Adipocyte (in vitro differentiated cells): ENCODE results near the gene MCM3.

Experiments
- DNase-seq: peaks from one replicate; pipeline ENCODE4 v3.0.0-alpha.2; 2015; ENCODE audit warnings: low read depth
- H3K27me3 ChIP-seq: replicated peaks from 2 replicates; pipeline ENCODE4 v1.7.0; 2013; ENCODE audit warnings: mild to moderate bottlenecking, low read length, moderate library complexity; ENCODE audit not compliant: control insufficient read depth, insufficient read depth
- H3K36me3 ChIP-seq: 2 replicates; pipeline ENCODE4 v1.7.0; 2013; ENCODE audit warnings: low read length, mild to moderate bottlenecking, moderate library complexity; ENCODE audit not compliant: control insufficient read depth, insufficient read depth, severe bottlenecking
- H3K4me1 ChIP-seq: 2 replicates; pipeline ENCODE4 v1.7.0; 2013; ENCODE audit warnings: mild to moderate bottlenecking, low read length, moderate library complexity; ENCODE audit not compliant: control insufficient read depth, insufficient read depth
- H3K4me3 ChIP-seq: 2 replicates; pipeline ENCODE4 v1.7.0; 2013; ENCODE audit warnings: mild to moderate bottlenecking, low read length, moderate library complexity
- H3K9ac ChIP-seq: 2 replicates; pipeline ENCODE4 v1.7.0; 2013; ENCODE audit warnings: mild to moderate bottlenecking, low read length, moderate library complexity
- H3K9me3 ChIP-seq: 2 replicates; pipeline ENCODE4 v1.7.0; 2013; ENCODE audit warnings: mild to moderate bottlenecking, low read length, moderate library complexity; ENCODE audit not compliant: control insufficient read depth

The MCM3 gene

DNA sequence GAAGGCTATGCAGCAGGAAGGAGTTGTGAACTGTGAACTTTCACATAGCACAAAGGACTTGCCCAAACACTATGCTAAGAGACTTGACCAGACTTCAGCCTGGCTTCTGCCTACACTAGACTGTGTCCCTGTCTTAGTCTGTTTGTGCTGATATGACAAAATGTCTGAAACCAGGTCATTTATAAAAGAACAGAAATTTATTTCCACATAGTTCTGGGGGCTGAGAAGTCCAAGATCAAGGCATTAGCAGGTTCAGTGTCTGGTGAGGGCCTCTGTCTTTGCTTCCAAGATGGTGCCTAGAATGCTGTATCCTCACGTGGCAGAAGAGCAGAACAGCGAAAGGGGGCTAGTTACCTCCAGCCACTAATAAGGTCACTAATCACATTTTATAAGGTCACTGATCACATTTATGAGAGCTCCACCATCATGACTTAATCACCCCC is 16.0 kb upstream of the MCM3 start:
- H3K9me3 ChIP-seq = no peaks in the 10 kb centered on the region
- H3K4me1 ChIP-seq = no peaks in the 10 kb centered on the region
- H3K4me3 ChIP-seq = no peak overlapping the region
- H3K27me3 ChIP-seq = no peaks in the 10 kb centered on the region
- H3K36me3 ChIP-seq = no peaks in the 10 kb centered on the region
- DNase-seq = no peak
- no peak overlapping the region for H3K9ac ChIP-seq

- DNase-seq = no peak
- H3K9me3 ChIP-seq = no peaks in the 10 kb centered on the region
- no peak overlapping the region for H3K9ac ChIP-seq
- H3K4me1 ChIP-seq = no peaks in the 10 kb centered on the region
- H3K4me3 ChIP-seq = no peak overlapping the region
- H3K27me3 ChIP-seq = no peaks in the 10 kb centered on the region
- H3K36me3 ChIP-seq = no peaks in the 10 kb centered on the region
These were observed 15.1 kb upstream of the MCM3 start for GRCh38 chr6:52299653-52300052.

DNA sequence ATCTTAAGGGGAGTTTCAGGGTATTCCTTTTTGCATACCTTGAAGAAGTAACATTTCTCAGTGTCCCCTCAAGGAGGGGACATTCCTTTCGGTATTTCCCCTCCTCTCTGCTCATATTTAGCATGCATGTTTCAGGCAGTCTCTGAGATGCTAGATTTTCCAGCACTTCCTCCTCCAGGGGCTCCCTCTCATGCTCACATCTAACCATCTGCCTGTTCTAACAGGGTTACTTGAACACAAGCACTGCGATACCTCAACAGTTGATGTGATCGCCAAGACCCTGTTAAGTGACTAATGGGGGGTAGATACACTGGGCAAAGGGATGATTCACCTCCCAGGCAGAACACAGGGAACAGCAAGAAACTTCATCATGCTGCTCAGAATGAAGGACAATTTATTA is 12.9 kb upstream of the MCM3 start:
- no peak for DNase-seq
- Histone ChIP-seq H3K4me3 (no peak overlapping the region), H3K27me3 (no peaks in the 10 kb centered on the region), H3K9ac (no peak overlapping the region), H3K4me1 (no peaks in the 10 kb centered on the region), H3K9me3 (no peaks in the 10 kb centered on the region), H3K36me3 (no peaks in the 10 kb centered on the region)

- DNase-seq = no peak
- Histone ChIP-seq H3K4me3 (no peak overlapping the region), H3K27me3 (no peaks in the 10 kb centered on the region), H3K9ac (no peak overlapping the region), H3K9me3 (no peaks in the 10 kb centered on the region), H3K36me3 (no peaks in the 10 kb centered on the region), H3K4me1 (no peaks in the 10 kb centered on the region)
These were observed 8.5 kb upstream of the MCM3 start for GRCh38 chr6:52293067-52293466.

- H3K36me3 ChIP-seq = no peaks in the 10 kb centered on the region
These were observed 4.3 kb upstream of the MCM3 start for GRCh38 chr6:52288841-52289240.

DNA sequence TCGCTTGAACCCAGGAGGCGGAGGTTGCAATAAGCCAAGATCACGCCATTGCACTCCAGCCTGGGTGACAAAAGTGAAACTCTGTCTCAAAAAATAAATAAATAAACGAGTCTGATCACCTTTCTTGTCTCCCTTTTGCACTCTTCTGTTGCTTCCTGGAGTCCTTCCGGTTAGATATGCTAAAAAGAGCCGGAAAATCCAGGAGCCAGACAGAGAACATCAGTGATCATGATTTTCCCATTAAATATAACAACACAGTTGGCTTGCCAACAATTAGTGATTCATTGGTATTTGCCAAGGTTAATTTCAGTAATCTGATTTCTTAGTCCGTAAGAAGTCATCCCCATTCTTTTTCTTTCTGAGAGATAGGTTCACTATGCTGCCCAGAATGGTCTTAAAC is 3.7 kb upstream of the MCM3 start:
- Histone ChIP-seq H3K4me1 (peaks cover 29% of the 10 kb centered on the region), H3K9ac (no peak overlapping the region), H3K36me3 (no peaks in the 10 kb centered on the region), H3K4me3 (no peak overlapping the region), H3K27me3 (no peaks in the 10 kb centered on the region), H3K9me3 (no peaks in the 10 kb centered on the region)
- DNase-seq = no peak

More at GRCh38 chr6:52288841-52289240, 4.3 kb upstream of the MCM3 start:
- Histone ChIP-seq H3K4me1 (peaks cover 23% of the 10 kb centered on the region), H3K27me3 (no peaks in the 10 kb centered on the region), H3K9me3 (no peaks in the 10 kb centered on the region), H3K4me3 (no peak overlapping the region), H3K9ac (no peak overlapping the region)
- no peak for DNase-seq

GRCh38 chr6:52286798-52287432 is 2.4 kb upstream of the MCM3 start:
- Histone ChIP-seq H3K36me3 (peaks cover 4% of the 10 kb centered on the region), H3K4me3 (no peak overlapping the region), H3K4me1 (peaks cover 30% of the 10 kb centered on the region)

DNA sequence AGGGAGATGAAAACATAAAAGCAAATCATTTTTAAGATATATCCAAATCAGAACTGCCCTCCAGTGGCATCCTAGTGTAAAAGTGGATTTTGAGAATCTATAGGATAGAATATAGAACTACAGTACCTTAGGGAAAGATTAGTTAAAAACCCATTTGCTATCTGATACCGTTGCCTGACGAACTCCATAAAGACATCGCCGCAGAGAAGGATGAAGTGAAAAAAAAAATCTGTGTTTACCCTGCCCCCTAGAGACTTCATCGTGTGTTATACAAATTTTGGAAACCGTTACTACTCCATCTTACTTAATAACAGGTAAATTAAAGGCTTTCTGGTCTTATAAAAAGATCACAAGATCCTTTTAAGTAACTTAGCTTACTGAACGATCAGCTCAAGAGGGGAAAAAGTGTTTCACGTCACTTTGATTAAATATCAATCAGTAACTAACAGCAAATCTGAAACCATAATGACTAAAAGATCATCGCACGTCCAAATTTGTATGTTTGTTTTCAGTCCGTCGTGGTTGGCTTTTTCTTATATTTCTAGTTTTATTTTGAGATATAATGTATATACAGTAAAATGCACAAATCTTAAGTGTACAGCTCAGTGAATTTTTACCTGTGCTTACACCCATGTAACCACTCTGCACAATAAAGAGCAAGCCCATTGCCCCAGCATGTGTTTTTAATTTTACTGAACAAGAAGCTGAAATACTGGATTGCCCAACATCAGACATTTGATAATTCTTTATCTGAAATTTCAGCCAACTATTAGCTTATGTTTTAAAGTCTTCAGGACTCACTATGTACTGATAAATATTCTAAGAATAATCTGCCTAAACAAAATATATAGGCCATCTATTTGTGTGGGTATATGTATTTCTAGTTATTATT is 881 bp upstream of the MCM3 start:
- DNase-seq = peak; percentile 80
- Histone ChIP-seq H3K9ac (peak overlapping the region; percentile 73), H3K36me3 (peaks cover 18% of the 10 kb centered on the region), H3K4me1 (peaks cover 30% of the 10 kb centered on the region), H3K9me3 (no peaks in the 10 kb centered on the region), H3K27me3 (no peaks in the 10 kb centered on the region), H3K4me3 (peak overlapping the region; percentile 96)

More at GRCh38 chr6:52286798-52287432, 2.4 kb upstream of the MCM3 start:
- no peaks in the 10 kb centered on the region for H3K27me3 ChIP-seq
- H3K9ac ChIP-seq = no peak overlapping the region
- DNase-seq = peak; percentile 82
- no peaks in the 10 kb centered on the region for H3K9me3 ChIP-seq

DNA sequence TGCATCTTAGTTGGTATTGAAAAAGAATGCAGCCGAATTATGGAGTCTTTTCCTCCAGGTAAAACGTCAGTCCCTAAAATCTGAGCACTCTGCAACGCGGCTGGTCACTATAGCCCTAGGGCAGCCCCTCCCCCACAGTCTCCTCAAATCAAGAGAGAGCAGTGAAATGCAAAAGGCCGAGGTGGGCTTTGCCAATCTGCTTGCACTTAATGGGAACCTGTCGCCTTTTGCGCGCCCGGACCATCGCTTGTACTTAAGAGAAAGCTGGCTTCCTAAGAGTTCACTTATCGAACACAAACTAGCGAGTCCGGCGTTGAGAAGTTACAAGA is 447 bp downstream of the MCM3 start:
- DNase-seq = no peak
- Histone ChIP-seq H3K4me3 (peak overlapping the region; percentile 96), H3K27me3 (no peaks in the 10 kb centered on the region), H3K4me1 (peaks cover 30% of the 10 kb centered on the region), H3K9ac (peak overlapping the region; percentile 87), H3K36me3 (peaks cover 31% of the 10 kb centered on the region), H3K9me3 (no peaks in the 10 kb centered on the region)

DNA sequence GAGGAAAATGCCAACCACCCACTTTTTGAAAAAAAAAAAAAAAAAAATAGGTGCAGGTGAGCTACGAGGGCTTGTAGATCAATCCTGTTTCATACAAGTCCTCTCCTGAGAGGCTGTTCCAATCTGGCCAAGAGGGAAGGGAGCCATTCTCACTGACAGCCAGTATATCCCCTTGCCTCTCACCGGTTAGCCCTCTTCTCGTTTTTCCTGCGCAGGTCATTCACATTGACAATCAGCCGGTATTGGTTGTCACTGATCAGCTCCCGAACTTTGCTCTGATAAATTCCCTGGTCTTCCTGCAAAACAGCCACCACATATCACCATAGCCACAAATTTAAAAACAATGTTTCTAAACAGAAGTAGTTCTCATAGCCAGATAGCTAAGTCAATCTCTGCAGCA is 1.4 kb downstream of the MCM3 start:
- H3K9me3 ChIP-seq = no peaks in the 10 kb centered on the region
- H3K4me1 ChIP-seq = peaks cover 30% of the 10 kb centered on the region
- peaks cover 41% of the 10 kb centered on the region for H3K36me3 ChIP-seq
- H3K27me3 ChIP-seq = no peaks in the 10 kb centered on the region
- peak overlapping the region; percentile 96 for H3K4me3 ChIP-seq
- DNase-seq = no peak
- peak overlapping the region; percentile 87 for H3K9ac ChIP-seq

DNA sequence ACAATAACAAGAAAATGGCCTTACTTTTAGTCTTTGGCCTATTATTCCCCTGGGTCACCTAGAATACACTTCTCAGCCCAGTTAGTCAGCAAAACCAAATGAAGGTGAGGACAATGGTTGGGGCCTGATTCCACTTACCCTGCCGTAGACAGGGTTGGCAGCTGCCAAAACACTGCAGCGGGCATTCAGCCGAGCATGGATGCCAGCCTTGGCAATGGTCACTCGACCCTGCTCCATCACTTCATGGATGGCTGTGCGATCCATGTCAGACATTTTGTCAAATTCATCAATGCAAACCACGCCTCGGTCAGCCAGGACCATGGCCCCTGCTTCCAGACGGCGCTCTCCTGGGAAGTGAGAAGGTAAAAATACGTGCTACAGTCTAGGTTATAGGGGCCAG is 8.4 kb downstream of the MCM3 start:
- H3K9ac ChIP-seq = no peak overlapping the region
- DNase-seq = no peak
- H3K27me3 ChIP-seq = no peaks in the 10 kb centered on the region
- no peaks in the 10 kb centered on the region for H3K9me3 ChIP-seq
- no peak overlapping the region for H3K4me3 ChIP-seq
- peaks cover 70% of the 10 kb centered on the region for H3K36me3 ChIP-seq
- no peaks in the 10 kb centered on the region for H3K4me1 ChIP-seq
